ENCODE results near the gene LIFR.

LIFR gene

GRCh38 chr5:38465702-38466423 lies 90.6 kb downstream of the LIFR start:
- no peak for DNase-seq (ENCODE audit: low read depth)

- DNase-seq (ENCODE audit: low read depth): no peak
Measured at GRCh38 chr5:38465061-38465460, 91.4 kb downstream of the LIFR start.

DNA sequence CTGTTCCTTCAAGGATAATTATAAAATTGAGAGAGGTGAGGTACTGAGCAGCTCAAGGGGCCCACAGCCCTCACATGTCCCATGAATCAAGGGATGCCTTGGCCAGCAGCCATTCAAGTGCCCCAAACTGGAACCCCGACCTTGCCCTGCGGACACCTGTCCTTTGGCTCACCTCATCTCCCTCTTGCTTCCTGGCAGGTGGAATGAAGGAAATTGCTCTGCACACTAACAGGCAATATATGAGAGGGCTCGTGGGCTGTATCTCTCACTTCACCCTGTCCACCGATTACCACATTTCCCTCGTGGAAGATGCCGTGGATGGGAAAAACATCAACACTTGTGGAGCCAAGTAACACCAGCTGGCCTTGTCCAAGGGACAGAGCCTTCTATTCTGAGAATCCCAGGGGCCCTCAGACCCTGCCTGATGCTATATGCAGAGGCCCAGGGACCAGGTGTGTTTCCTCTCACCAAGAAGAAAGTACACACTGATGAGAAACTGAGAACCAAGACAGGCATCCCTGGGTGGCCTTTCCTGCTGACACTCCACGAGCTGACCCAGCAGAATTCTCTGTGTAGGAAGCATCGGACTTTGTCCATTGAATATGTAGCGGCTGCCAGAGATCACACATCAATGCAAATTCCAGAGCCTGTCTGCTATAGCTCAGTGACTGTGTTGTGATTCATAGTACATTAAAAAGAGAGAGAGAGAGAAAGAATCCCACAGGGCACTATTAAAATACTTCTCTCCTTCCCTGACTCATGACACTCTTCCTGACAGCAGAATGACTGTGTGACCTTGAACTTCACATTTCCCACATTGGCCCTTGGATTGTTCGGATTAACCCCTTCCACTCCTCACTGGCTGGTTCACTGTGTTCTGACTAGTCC lies 92.6 kb downstream of the LIFR start:
- peak; percentile 93 for DNase-seq (ENCODE audit: low read depth)

DNA sequence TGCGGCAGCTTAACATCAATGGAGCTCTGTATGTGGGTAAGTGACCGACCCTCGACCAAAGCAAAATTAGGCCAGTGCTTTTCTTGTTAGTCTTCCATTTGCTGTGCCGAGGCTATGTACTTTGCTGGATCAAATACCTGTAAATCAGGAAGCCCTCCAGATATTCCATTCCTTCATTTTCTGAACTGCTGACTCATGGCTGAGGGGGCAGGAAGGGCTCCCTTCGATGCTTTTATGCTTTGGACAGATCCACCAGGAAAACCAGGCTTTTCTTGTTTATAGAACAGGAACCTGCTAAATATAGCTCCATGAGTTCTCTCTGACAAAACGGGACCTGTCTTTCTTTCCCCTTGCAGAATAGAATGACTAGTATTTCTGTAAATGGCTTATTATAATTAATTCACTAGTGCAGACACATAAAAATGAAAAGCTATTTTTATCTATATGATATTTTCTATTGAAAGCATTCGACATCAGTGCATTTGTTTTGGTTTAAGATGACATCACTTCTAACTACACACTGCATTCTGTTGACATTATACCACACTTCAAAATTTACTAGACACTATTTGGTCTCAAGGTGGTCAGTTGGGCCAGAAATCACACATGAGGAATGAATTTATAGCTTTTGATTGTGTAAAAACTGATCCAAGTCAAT lies 93.3 kb downstream of the LIFR start:
- no peak for DNase-seq (ENCODE audit: low read depth)

- DNase-seq (ENCODE audit: low read depth): no peak
Measured at GRCh38 chr5:38458174-38458573, 98.3 kb downstream of the LIFR start.

DNA sequence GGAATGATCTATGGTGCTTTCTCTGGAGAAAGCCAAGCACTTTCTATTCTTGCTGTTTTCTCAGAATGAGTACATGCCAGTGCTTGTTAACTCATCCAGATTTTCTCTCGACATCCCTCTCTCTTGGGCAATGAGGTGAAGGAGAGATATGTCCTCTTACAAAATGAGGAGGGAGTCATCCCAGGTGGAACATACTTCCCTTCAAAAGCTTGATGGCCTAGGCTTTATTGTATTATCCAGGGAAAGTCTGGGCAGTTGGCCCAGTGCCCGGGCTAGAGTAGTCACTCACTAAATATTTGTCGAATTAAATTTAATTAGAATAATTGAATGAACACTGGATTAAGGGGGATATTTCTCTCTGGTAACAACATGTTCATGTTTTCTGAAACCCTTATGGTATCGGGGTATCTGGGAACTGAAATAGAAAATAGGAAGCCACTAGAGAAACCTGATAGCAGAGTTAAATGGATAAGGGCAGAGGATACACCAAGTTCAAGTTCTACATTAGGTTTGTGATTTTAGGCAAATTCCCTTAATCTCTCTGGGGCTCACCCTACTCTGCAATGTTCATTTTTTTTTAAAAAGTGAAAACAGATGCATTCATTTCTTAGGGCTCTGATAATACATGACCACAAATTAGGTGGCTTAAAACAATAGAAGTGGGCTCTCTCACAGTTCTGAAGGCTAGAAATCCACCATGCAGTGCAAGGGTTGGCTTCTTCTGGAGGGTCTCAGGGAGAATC lies 99.6 kb downstream of the LIFR start:
- no peak for DNase-seq (ENCODE audit: low read depth)

DNA sequence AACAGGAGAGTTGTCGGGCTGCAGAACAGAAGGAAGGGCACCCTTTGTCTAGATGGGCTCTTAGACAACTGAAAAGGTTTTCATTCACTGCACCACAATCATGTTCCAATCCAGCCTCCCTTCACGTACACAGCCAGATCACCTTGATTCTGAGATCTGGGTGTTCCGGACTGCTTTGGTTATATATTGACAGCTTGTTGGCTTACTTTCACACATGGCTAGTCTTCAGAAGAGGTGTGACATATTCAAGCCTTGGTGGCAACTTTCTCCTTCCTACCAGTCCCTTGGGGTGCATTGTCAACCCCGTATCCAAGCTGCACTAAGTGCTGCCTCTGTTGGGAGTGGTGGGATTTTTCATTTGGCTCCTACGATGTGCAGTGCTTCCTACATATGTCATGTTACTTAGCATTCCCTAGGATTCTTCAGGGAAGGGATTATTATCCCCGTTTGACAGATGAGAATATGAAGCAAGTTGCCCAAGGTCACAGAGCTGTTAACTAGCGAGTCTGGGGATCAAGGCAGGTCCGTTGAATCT lies 100.6 kb downstream of the LIFR start:
- DNase-seq (ENCODE audit: low read depth): no peak

DNA sequence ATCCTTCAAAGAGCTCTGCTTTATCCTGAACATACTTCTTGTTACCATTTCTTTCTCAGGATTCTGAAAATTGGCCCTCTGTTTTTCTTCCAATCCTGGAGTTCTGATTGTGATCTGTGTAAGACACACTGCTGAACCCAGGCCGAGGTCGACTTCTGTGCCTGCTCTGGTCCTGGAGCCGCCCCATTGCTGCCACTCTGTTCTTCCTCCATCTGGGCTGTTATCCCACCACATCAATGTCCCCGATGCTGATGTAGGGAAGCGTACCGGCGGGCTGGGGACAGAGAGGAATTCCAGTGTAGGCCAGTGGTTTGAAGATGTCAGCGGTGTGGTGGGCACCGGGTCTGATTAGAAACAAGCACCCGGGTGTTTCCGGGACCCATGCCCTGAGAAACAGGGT lies 102.5 kb downstream of the LIFR start:
- no peak for DNase-seq (ENCODE audit: low read depth)

DNA sequence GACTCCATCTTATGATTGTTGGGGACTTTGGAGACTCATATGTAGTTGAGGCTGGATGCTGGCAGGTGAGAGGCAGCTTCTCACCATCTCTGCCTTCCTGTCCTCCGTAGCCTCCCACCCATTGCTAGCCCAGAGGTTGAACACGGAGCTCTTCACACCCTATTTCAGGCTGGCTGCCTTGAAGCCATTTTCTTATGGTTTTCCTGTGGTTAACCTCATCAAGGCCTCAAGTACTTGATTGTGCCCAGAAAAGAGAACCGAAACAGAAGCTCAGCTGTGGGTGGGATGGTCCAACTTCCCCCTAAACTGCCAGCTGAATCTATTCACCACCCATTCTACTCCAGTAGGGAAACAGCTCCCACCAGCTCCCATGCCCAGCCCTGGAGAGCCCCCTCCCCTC lies 102.9 kb downstream of the LIFR start:
- no peak for DNase-seq (ENCODE audit: low read depth)

DNA sequence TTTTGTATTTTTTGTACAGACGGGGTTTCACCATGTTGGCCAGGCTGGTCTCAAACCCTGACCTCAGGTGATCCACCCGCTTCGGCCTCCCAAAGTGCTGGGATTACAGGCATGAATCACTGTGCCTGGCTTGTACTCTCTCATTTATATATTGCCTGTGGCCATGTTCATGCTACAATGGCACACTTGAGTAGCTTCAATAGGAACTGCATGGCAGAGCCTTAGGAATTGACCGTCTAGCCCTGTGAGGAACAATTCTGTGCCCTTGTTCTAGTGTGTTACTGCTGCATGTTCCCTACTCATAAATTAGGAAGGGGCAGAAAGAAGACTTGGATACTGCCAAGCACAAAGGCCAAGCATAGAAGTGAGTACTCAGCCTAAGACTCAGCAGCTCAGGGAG lies 104.2 kb downstream of the LIFR start:
- DNase-seq (ENCODE audit: low read depth): no peak

DNA sequence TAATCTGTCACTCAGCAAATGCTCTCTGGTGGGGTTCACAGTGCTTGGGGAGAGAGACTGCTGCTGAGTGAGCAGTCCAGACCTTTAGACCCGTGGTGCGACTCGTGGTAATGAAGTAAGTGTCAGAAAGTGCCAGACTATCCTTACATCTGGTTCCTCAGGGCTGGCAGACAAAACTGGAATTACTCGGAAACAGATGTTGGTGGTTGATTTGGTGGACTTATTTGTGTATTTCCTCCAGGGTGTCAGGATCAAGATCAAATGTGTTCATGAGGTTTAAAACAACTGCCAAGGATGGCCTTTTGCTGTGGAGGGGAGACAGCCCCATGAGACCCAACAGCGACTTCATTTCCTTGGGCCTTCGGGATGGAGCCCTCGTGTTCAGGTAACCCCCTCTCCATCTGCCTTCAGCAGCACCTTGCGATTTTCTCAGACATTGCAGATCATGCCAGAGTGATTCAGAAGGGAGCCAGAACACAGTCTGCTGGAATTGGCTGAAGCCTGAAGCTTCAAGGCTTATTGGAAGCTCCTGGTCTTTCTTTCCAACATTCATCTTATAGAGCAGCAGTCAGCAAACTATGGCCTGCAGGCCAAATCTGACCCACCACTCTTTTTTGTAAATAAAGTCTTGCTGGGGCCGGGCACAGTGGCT lies 105.2 kb downstream of the LIFR start:
- DNase-seq (ENCODE audit: low read depth): no peak

- DNase-seq (ENCODE audit: low read depth): no peak
Measured at GRCh38 chr5:38450627-38451026, 105.8 kb downstream of the LIFR start.

DNA sequence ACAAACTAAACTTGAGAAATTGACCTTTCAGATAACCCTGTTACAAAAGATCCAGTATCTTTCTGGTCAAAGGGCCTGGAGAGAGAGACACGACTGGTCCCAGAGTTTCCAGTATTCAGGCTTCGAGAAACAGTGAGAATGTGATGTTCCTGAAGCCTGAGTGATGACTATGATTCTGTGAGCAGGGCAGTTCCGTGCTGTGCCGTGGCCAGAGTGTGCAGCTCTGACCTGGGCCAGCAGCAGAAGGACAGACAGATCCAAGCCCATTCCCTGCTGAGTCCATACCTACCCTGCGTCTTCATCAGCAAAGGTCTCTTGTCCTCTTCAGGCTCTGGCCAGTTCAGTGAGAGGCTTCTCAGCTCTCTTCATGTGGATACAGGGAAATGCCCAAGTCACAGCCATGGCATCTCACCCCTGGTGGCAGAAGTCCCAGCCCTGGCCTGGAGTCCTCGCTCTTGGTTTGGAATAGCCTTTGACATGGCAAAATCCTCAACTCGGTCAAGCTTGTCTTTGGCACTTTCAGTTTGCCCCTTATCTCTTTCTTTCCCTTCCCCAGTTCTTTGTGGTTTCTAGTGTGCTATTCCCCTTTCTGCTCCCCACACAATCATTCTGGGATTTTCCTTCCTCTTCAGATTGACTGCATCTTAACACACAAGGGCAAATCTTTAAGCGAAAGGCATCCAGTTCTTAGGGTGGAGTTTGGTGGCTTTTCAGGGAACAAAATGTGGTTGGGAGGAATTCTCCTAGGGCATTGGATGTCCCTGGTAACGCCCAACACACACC lies 107.7 kb downstream of the LIFR start:
- no peak for DNase-seq (ENCODE audit: low read depth)

DNA sequence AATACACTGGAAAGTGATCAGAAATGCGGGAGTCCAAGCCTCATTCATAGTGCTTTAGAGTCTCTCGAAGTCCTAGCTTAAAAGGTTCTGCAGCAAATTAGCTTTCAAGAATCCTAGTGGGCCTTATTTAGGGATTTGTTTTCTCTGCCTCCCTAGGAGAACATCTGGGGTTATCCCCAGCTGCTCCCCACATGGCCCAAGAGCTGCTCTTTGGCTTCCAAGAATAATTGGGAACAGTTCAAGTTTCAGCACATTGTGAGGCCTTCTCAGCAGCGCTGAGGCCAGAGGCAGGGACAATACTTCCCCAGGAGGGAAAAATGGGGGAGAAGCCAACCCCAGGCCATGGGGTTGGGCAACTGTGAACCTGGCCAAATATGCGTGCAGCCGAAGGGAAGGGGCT lies 108.7 kb downstream of the LIFR start:
- DNase-seq (ENCODE audit: low read depth): no peak

DNA sequence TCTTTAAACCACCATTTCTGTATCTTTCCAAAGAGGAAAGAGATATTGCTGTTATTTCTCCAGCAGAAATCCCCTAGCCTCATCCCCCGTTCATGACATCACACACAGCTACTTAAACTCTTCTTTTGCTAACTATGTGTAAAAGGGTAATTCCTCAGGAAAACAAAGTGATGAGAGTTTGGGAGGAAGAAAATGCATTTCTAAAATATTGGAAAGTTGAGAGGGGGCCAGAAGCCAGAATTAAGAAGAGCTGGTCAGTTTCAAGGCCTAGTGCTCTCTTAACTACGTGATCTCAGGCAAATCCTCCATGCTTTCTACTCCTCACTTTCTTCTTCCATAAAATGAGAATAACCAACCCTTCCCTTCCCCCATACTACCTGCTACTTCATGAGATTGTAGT lies 109.4 kb downstream of the LIFR start:
- no peak for DNase-seq (ENCODE audit: low read depth)

DNA sequence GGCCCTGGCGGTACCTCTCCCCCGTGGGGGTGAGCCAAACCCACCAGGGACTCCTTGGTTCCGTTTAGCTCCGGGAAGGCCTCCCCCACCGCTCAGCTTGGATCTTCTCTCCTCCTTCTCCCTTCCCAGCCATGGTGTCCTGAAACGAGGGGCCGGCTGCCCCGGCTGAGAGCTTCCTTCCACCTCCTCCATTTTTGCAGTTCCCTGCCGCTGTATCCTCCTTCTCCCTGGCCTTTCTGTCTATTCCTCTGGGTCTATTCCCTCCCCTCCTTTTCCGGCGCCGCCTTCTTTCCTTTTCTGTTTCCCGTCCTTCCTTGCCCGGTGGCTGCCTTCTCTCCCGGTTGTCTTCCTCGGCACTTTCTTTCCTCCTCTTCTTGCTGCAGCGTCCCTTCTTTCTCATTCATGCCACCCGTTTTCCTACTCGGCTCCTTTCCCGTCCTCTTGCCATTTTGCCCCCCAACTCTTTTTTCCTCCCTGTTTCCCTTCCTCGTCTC lies 110.4 kb downstream of the LIFR start:
- DNase-seq (ENCODE audit: low read depth): no peak

- no peak for DNase-seq (ENCODE audit: low read depth)
Measured at GRCh38 chr5:38445374-38446028, 110.9 kb downstream of the LIFR start.

DNA sequence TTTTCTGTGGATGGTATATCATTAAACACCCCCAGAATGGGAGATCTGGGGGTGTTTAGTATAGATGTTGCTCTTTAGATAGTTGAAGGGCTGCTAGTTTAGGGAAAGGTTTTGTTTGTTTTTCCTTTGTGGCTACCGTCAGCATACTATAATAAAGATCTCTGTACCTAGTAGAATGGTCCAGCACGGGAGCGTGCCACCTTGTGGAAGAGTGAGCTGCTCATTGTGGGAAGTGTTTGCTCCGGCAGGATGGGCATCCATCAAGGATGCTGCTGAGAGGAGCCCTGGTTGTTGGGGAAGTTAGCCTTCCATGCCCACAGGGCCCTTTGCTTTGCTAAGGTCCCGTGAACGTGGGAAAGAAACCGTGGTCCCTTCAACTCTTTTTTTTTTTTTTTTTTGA lies 113.1 kb downstream of the LIFR start:
- no peak for DNase-seq (ENCODE audit: low read depth)

DNA sequence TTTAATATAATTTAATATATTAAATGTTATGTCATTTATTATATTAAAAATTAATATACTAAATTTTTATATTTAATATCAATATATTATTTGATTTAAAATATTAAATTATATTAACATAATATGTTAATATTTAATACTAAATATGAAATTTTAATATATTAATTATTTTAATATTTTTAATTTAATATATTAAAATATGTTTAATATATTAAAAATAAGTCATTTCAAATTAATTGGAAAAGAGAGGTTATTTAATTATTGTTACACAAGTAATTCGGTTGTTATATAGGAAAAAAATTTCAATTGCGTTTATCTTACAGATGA lies 114.2 kb downstream of the LIFR start:
- DNase-seq (ENCODE audit: low read depth): no peak

Measured in HS-5 (cell line).